KMS-11 (cell line): ENCODE data around the gene KLC1.

Source experiments
- H2AFZ ChIP-seq: fragments of 200-600 bp; sonication (generic); 2 replicates; pipeline ENCODE4 v1.6.1; 2016; ENCODE audit warnings: antibody characterized with exemption, mixed run types, low read depth
- H3K27ac ChIP-seq: fragments of 200-600 bp; sonication (generic); 2 replicates; pipeline ENCODE4 v1.6.1; 2016; ENCODE audit warnings: mild to moderate bottlenecking, mixed run types
- H3K27me3 ChIP-seq: fragments of 200-600 bp; sonication (generic); 2 replicates; pipeline ENCODE4 v1.6.1; 2017; ENCODE audit warnings: mild to moderate bottlenecking, low read depth, mixed run types, moderate library complexity; ENCODE audit not compliant: insufficient read depth
- H3K36me3 ChIP-seq: fragments of 200-600 bp; sonication (generic); 2 replicates; pipeline ENCODE4 v1.6.1; 2017; ENCODE audit warnings: mild to moderate bottlenecking, mixed run types; ENCODE audit not compliant: insufficient read depth
- H3K4me1 ChIP-seq: fragments of 200-600 bp; sonication (generic); 2 replicates; pipeline ENCODE4 v1.6.1; 2016; ENCODE audit warnings: mild to moderate bottlenecking, low read depth, mixed run types; ENCODE audit not compliant: poor library complexity, severe bottlenecking
- H3K4me2 ChIP-seq: fragments of 200-600 bp; sonication (generic); 2 replicates; pipeline ENCODE4 v1.7.0; 2016; ENCODE audit warnings: mild to moderate bottlenecking, mixed run types
- H3K4me3 ChIP-seq: fragments of 200-600 bp; sonication (generic); IDR thresholded peaks from 2 replicates; pipeline ENCODE4 v1.6.1; 2017; ENCODE audit warnings: low read depth, low read length, mixed read lengths; ENCODE audit not compliant: insufficient read depth
- H3K79me2 ChIP-seq: fragments of 200-600 bp; sonication (generic); 2 replicates; pipeline ENCODE4 v1.6.1; 2016; ENCODE audit warnings: low read depth, mixed run types; ENCODE audit not compliant: insufficient read depth
- H3K9ac ChIP-seq: fragments of 200-600 bp; sonication (generic); 2 replicates; pipeline ENCODE4 v1.6.1; 2016; ENCODE audit warnings: mild to moderate bottlenecking, mixed run types
- H4K20me1 ChIP-seq: fragments of 200-600 bp; sonication (generic); 2 replicates; pipeline ENCODE4 v1.6.1; 2016; ENCODE audit warnings: mild to moderate bottlenecking, mixed run types; ENCODE audit not compliant: insufficient read depth
- CTCF ChIP-seq: fragments of 200-600 bp; sonication (generic); conservative IDR thresholded peaks from 2 replicates; pipeline ENCODE4 v1.6.1; 2017; ENCODE audit warnings: low read depth, mild to moderate bottlenecking, antibody characterized with exemption, low read length, moderate library complexity, mixed read lengths

KLC1 gene

DNA sequence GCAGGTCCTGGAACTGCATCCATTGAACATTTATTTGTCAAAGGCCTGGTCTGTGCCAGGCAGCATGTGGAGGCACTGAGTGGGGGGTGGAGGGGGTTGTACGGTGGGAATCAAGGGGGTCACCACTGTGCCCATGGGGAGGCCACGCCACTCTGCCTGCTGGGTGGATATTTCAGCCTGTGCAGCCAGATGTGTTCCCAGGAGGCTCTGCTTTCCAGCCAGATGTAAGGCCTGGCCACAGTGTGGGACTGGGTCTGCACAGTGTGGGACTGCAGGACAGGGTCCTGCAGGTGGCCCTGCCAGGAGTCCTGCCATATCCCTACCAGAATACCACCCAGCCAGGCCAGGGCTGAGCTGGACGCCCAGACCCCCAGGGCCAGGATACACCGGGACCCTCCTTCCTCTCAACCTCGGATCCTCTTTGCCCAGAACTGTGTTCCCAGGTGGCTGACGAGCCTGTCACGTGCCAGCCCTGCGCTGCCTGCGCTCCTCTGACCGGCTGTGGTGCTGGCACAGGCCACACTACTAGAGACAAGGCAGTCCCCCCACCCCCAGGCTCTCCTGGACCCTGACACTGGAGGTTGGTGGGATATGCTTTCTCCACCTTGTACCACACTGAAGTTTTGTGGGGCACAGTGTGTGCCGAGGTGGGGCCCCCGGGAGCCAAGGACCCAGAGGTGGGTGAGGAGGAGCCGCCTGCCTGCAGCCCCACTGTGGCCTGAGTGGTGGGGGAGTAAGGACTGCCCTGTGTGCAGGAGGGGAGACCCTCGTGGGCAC, 68.8 kb downstream of the KLC1 start:
- H3K27ac ChIP-seq, result no peak overlapping the region
- H4K20me1 ChIP-seq, result no peaks in the 10 kb centered on the region
- H3K4me2 ChIP-seq, result no peak overlapping the region
- H3K79me2 ChIP-seq, result no peaks in the 10 kb centered on the region
- H3K4me1 ChIP-seq, result no peaks in the 10 kb centered on the region
- no peak overlapping the region for H3K4me3 ChIP-seq
- no peaks in the 10 kb centered on the region for H3K36me3 ChIP-seq
- H2AFZ ChIP-seq, result no peak overlapping the region
- H3K9ac ChIP-seq, result no peak overlapping the region
- no peak for TF ChIP-seq CTCF
- no peaks in the 10 kb centered on the region for H3K27me3 ChIP-seq

GRCh38 chr14:103698380-103699260, 69.6 kb downstream of the KLC1 start:
- Histone ChIP-seq H4K20me1 (no peaks in the 10 kb centered on the region), H3K4me3 (no peak overlapping the region), H3K9ac (no peak overlapping the region), H3K27me3 (no peaks in the 10 kb centered on the region), H3K27ac (no peak overlapping the region), H3K36me3 (no peaks in the 10 kb centered on the region), H3K4me2 (no peak overlapping the region), H3K4me1 (no peaks in the 10 kb centered on the region), H2AFZ (no peak overlapping the region), H3K79me2 (no peaks in the 10 kb centered on the region)
- no peak for TF ChIP-seq CTCF

GRCh38 chr14:103699261-103699661, 70.2 kb downstream of the KLC1 start:
- no peak overlapping the region for H3K4me2 ChIP-seq
- no peaks in the 10 kb centered on the region for H3K79me2 ChIP-seq
- H3K9ac ChIP-seq, result no peak overlapping the region
- TF ChIP-seq CTCF, result no peak
- no peak overlapping the region for H3K4me3 ChIP-seq
- no peaks in the 10 kb centered on the region for H4K20me1 ChIP-seq
- H3K27ac ChIP-seq, result no peak overlapping the region
- H2AFZ ChIP-seq, result no peak overlapping the region
- H3K27me3 ChIP-seq, result no peaks in the 10 kb centered on the region
- H3K4me1 ChIP-seq, result no peaks in the 10 kb centered on the region
- H3K36me3 ChIP-seq, result no peaks in the 10 kb centered on the region

DNA sequence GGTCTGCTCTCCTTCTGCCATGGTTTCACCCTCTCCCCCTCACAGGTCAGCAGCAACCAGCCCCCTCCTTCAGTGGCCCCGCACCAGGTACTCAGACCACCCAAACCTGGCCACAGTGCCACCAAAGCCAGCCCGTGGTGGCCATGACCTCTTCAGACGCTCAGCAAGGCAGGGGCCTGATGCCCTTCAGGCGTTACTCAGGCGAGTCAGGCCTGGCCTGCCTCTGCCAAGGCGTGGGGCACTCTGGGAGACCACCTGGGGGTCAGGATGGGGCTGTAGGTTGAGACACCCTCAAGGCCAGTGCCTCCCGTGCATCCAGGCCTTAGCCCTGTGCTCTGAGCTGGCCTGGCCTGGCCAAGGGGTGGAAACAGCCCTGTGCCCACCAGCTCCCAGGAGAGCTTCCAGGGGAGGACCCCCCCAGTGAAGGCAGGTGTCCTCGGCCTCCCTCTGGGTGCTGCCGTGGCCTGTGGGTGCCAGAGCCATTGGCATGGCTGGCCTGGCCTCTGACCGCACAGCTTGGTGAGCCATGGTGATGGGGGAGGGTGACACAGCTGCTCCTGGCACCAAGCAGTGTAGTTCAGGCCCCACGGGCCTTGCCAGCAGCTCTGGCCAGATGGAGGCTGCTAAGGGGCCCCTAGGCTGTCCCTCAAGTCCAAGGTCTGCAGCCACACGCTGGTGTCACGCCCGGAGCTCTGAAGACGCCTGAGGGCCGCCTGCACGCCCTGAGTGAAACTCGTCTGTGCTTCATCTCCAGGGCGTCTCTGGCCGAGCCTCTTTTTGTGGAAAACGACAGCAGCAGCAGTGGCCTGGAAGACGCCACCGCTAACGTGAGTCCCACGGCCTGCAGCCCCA, 71.1 kb downstream of the KLC1 start:
- no peaks in the 10 kb centered on the region for H4K20me1 ChIP-seq
- TF ChIP-seq CTCF, result no peak
- no peaks in the 10 kb centered on the region for H3K4me1 ChIP-seq
- H3K9ac ChIP-seq, result no peak overlapping the region
- no peaks in the 10 kb centered on the region for H3K36me3 ChIP-seq
- no peak overlapping the region for H3K4me2 ChIP-seq
- no peaks in the 10 kb centered on the region for H3K27me3 ChIP-seq
- H3K4me3 ChIP-seq, result no peak overlapping the region
- H2AFZ ChIP-seq, result no peak overlapping the region
- no peak overlapping the region for H3K27ac ChIP-seq
- H3K79me2 ChIP-seq, result no peaks in the 10 kb centered on the region
